Endodermal cell (in vitro differentiated cells): ENCODE data around the gene SIDT1. TPM values are rescaled to one million over a fixed set of nuclear protein-coding genes. Genes with fewer than 3 reads are reported as not detected.

Experiments used
- DNase-seq: peaks from one replicate; pipeline ENCODE4 v3.0.0-alpha.2; 2017
- H3K27ac ChIP-seq: 2 replicates; pipeline ENCODE4 v1.5.1; 2013; ENCODE audit warnings: mild to moderate bottlenecking, low read depth, low read length, moderate library complexity
- H3K27me3 ChIP-seq: 2 replicates; pipeline ENCODE4 v1.6.1; 2013; ENCODE audit warnings: mild to moderate bottlenecking, low read length, moderate library complexity; ENCODE audit not compliant: insufficient read depth, control insufficient read depth, poor library complexity, severe bottlenecking
- H3K36me3 ChIP-seq: 2 replicates; pipeline ENCODE4 v1.7.0; 2013; ENCODE audit warnings: mild to moderate bottlenecking, low read length, moderate library complexity; ENCODE audit not compliant: control insufficient read depth, insufficient read depth
- H3K4me1 ChIP-seq: one replicate; pipeline ENCODE4 v1.7.0; 2013; ENCODE audit warnings: low read length; ENCODE audit not compliant: control insufficient read depth, insufficient read depth
- H3K4me3 ChIP-seq: 2 replicates; pipeline ENCODE4 v1.5.1; 2013; ENCODE audit warnings: mild to moderate bottlenecking, low read length, moderate library complexity
- H3K9ac ChIP-seq: 2 replicates; pipeline ENCODE4 v1.6.1; 2013; ENCODE audit warnings: mild to moderate bottlenecking, low read length, moderate library complexity; ENCODE audit not compliant: poor library complexity, severe bottlenecking; ENCODE audit errors: extremely low read depth
- H3K9me3 ChIP-seq: 2 replicates; pipeline ENCODE4 v1.6.1; 2013; ENCODE audit warnings: mild to moderate bottlenecking, low read length, moderate library complexity; ENCODE audit not compliant: control insufficient read depth
- H3K27ac Mint-ChIP-seq: 2 replicates; pipeline ENCODE4 v1.8.0; 2020; ENCODE audit warnings: mixed read lengths
- H3K27me3 Mint-ChIP-seq: 2 replicates; pipeline ENCODE4 v1.8.0; 2021; ENCODE audit warnings: mild to moderate bottlenecking, mixed read lengths; ENCODE audit not compliant: insufficient read depth
- H3K36me3 Mint-ChIP-seq: 2 replicates; pipeline ENCODE4 v1.8.0; 2020; ENCODE audit warnings: low read depth, mixed read lengths
- H3K4me1 Mint-ChIP-seq: 2 replicates; pipeline ENCODE4 v1.8.0; 2020; ENCODE audit warnings: mixed read lengths
- H3K4me3 Mint-ChIP-seq: 2 replicates; pipeline ENCODE4 v1.8.0; 2020; ENCODE audit warnings: mild to moderate bottlenecking, moderate library complexity, mixed read lengths
- H3K9me3 Mint-ChIP-seq: 2 replicates; pipeline ENCODE4 v1.8.0; 2020; ENCODE audit warnings: mild to moderate bottlenecking, mixed read lengths
- CTCF ChIP-seq: fragments of 200-600 bp; sonication (generic); conservative IDR thresholded peaks from 2 replicates; pipeline ENCODE4 v1.5.0; 2021; ENCODE audit warnings: antibody characterized with exemption, mild to moderate bottlenecking
- WGBS, 2 experiments: methylation state at CpG; one replicate each; pipeline versions ENCODE4 v1.1.5 to v1.1.7; 2013; ENCODE audit warnings: missing lambda C conversion rate in 2 of 2, mixed read lengths in 1 of 2; ENCODE audit not compliant: insufficient coverage in 1 of 2, insufficient read length in 1 of 2; 5-methylcytosine and 5-hydroxymethylcytosine counted together
- total RNA-seq, 2 donors: library from RNA; stranded (reverse); fragmentation: NEBNext Ultra II Directional in 1 of 2; extraction: Animal tissue kit (Norgen Biotek cat#: 25700) in 1 of 2; gene quantifications; 2 replicates in 1 of 2; 3 replicates in 1 of 2; pipeline ENCODE4 v1.2.1, GENCODE V29; 2021

The SIDT1 gene
- total RNA-seq, 2 donors from 2014 or later, result not detected

GRCh38 chr3:113659996-113660395 is 127.6 kb downstream of the SIDT1 start:
- Mint-ChIP-seq H3K27ac (no peak overlapping the region), H3K9me3 (no peaks in the 10 kb centered on the region), H3K4me3 (no peak overlapping the region), H3K27me3 (no peaks in the 10 kb centered on the region), H3K4me1 (peaks cover 13% of the 10 kb centered on the region), H3K36me3 (peaks cover 48% of the 10 kb centered on the region)
- Histone ChIP-seq H3K36me3 (peaks cover 35% of the 10 kb centered on the region), H3K9ac (no peak overlapping the region), H3K27me3 (no peaks in the 10 kb centered on the region), H3K4me3 (no peak overlapping the region), H3K27ac (no peak overlapping the region), H3K9me3 (no peaks in the 10 kb centered on the region), H3K4me1 (no peaks in the 10 kb centered on the region)
- WGBS, 2 experiments, result 100% methylated on average over 1 of the region's 1 CpG; no CpG with 5 or more reads in 1 of the 2 experiments
- no peak for DNase-seq
- TF ChIP-seq CTCF, result no peak

- Histone ChIP-seq H3K27me3 (no peaks in the 10 kb centered on the region), H3K9me3 (no peaks in the 10 kb centered on the region), H3K4me3 (no peak overlapping the region), H3K9ac (no peak overlapping the region), H3K36me3 (peaks cover 35% of the 10 kb centered on the region), H3K27ac (no peak overlapping the region), H3K4me1 (no peaks in the 10 kb centered on the region)
- WGBS, 2 experiments, result 88 to 96% methylated on average over 2 of the region's 2 CpGs
- Mint-ChIP-seq H3K9me3 (no peaks in the 10 kb centered on the region), H3K27ac (no peak overlapping the region), H3K27me3 (no peaks in the 10 kb centered on the region), H3K4me1 (peaks cover 13% of the 10 kb centered on the region), H3K4me3 (no peak overlapping the region), H3K36me3 (peaks cover 46% of the 10 kb centered on the region)
- no peak for DNase-seq
- no peak for TF ChIP-seq CTCF
Observed at GRCh38 chr3:113660458-113660857, 128.1 kb downstream of the SIDT1 start.

GRCh38 chr3:113660896-113661295 is 128.5 kb downstream of the SIDT1 start:
- Mint-ChIP-seq H3K36me3 (peaks cover 42% of the 10 kb centered on the region), H3K27me3 (no peaks in the 10 kb centered on the region), H3K27ac (no peak overlapping the region), H3K9me3 (no peaks in the 10 kb centered on the region), H3K4me1 (peaks cover 13% of the 10 kb centered on the region), H3K4me3 (no peak overlapping the region)
- no peak for DNase-seq
- Histone ChIP-seq H3K4me3 (no peak overlapping the region), H3K27me3 (no peaks in the 10 kb centered on the region), H3K4me1 (no peaks in the 10 kb centered on the region), H3K9me3 (no peaks in the 10 kb centered on the region), H3K36me3 (peaks cover 35% of the 10 kb centered on the region), H3K27ac (no peak overlapping the region), H3K9ac (no peak overlapping the region)
- no peak for TF ChIP-seq CTCF
- WGBS, 2 experiments, result 92 to 100% methylated on average over 3 to 4 of the region's 4 CpGs
